ENCODE measurements around the gene MORC4. TPM values are rescaled to one million over a fixed set of nuclear protein-coding genes. Genes with fewer than 3 reads are reported as not detected.

Gene MORC4
- total RNA-seq, 1 experiment from 2014 or later: 24.8 TPM

- Histone ChIP-seq H3K79me2 (ENCODE audit: low read length) (no peaks in the 10 kb centered on the region), H3K27ac (ENCODE audit: low read length) (no peak overlapping the region), H3K27me3 (ENCODE audit: low read length) (no peaks in the 10 kb centered on the region), H3F3A (ENCODE audit: low read length, unreplicated experiment) (peaks cover 7% of the 10 kb centered on the region), H4K20me1 (ENCODE audit: low read length) (no peaks in the 10 kb centered on the region), H2AFZ (ENCODE audit: low read length) (no peak overlapping the region), H3K4me2 (ENCODE audit: low read length) (no peak overlapping the region), H3K4me3 (ENCODE audit: low read length) (no peak overlapping the region), H3K36me3 (ENCODE audit: low read depth, low read length) (peaks cover 3% of the 10 kb centered on the region), H3K9ac (ENCODE audit: low read length) (no peak overlapping the region), H3K9me3 (ENCODE audit: low read length) (no peaks in the 10 kb centered on the region), H3K4me1 (ENCODE audit: insufficient read depth, low read length) (peaks cover 59% of the 10 kb centered on the region), H3K9me2 (replicated peaks; ENCODE audit: low read length) (no peaks in the 10 kb centered on the region)
- ATAC-seq (no peak), DNase-seq (peak; percentile 49)
- no TSS peak for BruUV-seq (replicated peaks)
- POLR2A ChIA-PET (ENCODE audit: unreplicated experiment): no interaction called here
- TF ChIP-seq CTCF (conservative IDR thresholded peaks at IDR 0.05; ENCODE audit: low read depth, low read length) (peak; percentile 70), EZH2phosphoT487 (IDR thresholded peaks at IDR 0.05; ENCODE audit: borderline replicate concordance, low read length) (no peak), EZH2 (IDR thresholded peaks at IDR 0.05; ENCODE audit: low read length, unreplicated experiment) (no peak)
- intact Hi-C loops (cut with micrococcal nuclease): loop anchor here (1.0 kb wide), 1 partner anchor 55 kb away; no protein-coding TSS in a partner anchor
- CTCF ChIA-PET: no interaction called here
Measured at GRCh38 chrX:106952988-106953387, 47.0 kb downstream of the MORC4 start.

GRCh38 chrX:106952538-106952937, 47.5 kb downstream of the MORC4 start:
- Histone ChIP-seq H4K20me1 (ENCODE audit: low read length) (no peaks in the 10 kb centered on the region), H3K4me1 (ENCODE audit: insufficient read depth, low read length) (peaks cover 64% of the 10 kb centered on the region), H3K27ac (ENCODE audit: low read length) (no peak overlapping the region), H3K79me2 (ENCODE audit: low read length) (no peaks in the 10 kb centered on the region), H3K9ac (ENCODE audit: low read length) (no peak overlapping the region), H3K9me3 (ENCODE audit: low read length) (no peaks in the 10 kb centered on the region), H3K9me2 (replicated peaks; ENCODE audit: low read length) (no peaks in the 10 kb centered on the region), H3F3A (ENCODE audit: low read length, unreplicated experiment) (peaks cover 7% of the 10 kb centered on the region), H2AFZ (ENCODE audit: low read length) (no peak overlapping the region), H3K27me3 (ENCODE audit: low read length) (no peaks in the 10 kb centered on the region), H3K36me3 (ENCODE audit: low read depth, low read length) (no peaks in the 10 kb centered on the region), H3K4me2 (ENCODE audit: low read length) (no peak overlapping the region), H3K4me3 (ENCODE audit: low read length) (no peak overlapping the region)
- ChIA-PET CTCF (no interaction called here), POLR2A (ENCODE audit: unreplicated experiment) (no interaction called here)
- intact Hi-C loops (cut with micrococcal nuclease): no loop called here
- no TSS peak for BruUV-seq (replicated peaks)
- TF ChIP-seq EZH2 (IDR thresholded peaks at IDR 0.05; ENCODE audit: low read length, unreplicated experiment): no peak
- no peak for TF ChIP-seq EZH2phosphoT487 (IDR thresholded peaks at IDR 0.05; ENCODE audit: borderline replicate concordance, low read length)
- no peak for TF ChIP-seq CTCF (conservative IDR thresholded peaks at IDR 0.05; ENCODE audit: low read depth, low read length)
- no peak for ATAC-seq
- DNase-seq: no peak

- no peak overlapping the region for H3K4me3 ChIP-seq (ENCODE audit: low read length)
- ATAC-seq (no peak), DNase-seq (no peak)
- no peaks in the 10 kb centered on the region for H3K79me2 ChIP-seq (ENCODE audit: low read length)
- no peak overlapping the region for H3K4me2 ChIP-seq (ENCODE audit: low read length)
- intact Hi-C loops (cut with micrococcal nuclease): no loop called here
- no peaks in the 10 kb centered on the region for H3K36me3 ChIP-seq (ENCODE audit: low read depth, low read length)
- ChIA-PET POLR2A (ENCODE audit: unreplicated experiment) (no interaction called here), CTCF (no interaction called here)
- peaks cover 64% of the 10 kb centered on the region for H3K4me1 ChIP-seq (ENCODE audit: insufficient read depth, low read length)
- no peak overlapping the region for H2AFZ ChIP-seq (ENCODE audit: low read length)
- H3F3A ChIP-seq (ENCODE audit: low read length, unreplicated experiment): peaks cover 7% of the 10 kb centered on the region
- TF ChIP-seq CTCF (conservative IDR thresholded peaks at IDR 0.05; ENCODE audit: low read depth, low read length) (no peak), EZH2 (IDR thresholded peaks at IDR 0.05; ENCODE audit: low read length, unreplicated experiment) (no peak), EZH2phosphoT487 (IDR thresholded peaks at IDR 0.05; ENCODE audit: borderline replicate concordance, low read length) (no peak)
- H3K27me3 ChIP-seq (ENCODE audit: low read length): no peaks in the 10 kb centered on the region
- no peak overlapping the region for H3K9ac ChIP-seq (ENCODE audit: low read length)
- no peaks in the 10 kb centered on the region for H4K20me1 ChIP-seq (ENCODE audit: low read length)
- H3K9me3 ChIP-seq (ENCODE audit: low read length): no peaks in the 10 kb centered on the region
- no TSS peak for BruUV-seq (replicated peaks)
- no peak overlapping the region for H3K27ac ChIP-seq (ENCODE audit: low read length)
- H3K9me2 ChIP-seq (replicated peaks; ENCODE audit: low read length): no peaks in the 10 kb centered on the region
Measured at GRCh38 chrX:106952089-106952488, 47.9 kb downstream of the MORC4 start.
